OCI-LY7 (cell line): ENCODE data around the gene KNCN.

ENCODE experiments used
- EZH2phosphoT487 ChIP-seq: fragments of 200-600 bp; sonication (generic); IDR thresholded peaks from 2 replicates; pipeline ENCODE4 v1.6.1; 2018; ENCODE audit warnings: low read depth, borderline replicate concordance, mild to moderate bottlenecking, mixed run types, antibody characterized with exemption, low read length, moderate library complexity, mixed read lengths
- TF ChIP-seq, protein P1 (sequence below): fragments of 200-600 bp; sonication (generic); conservative IDR thresholded peaks from 2 replicates; pipeline ENCODE4 v1.5.1; 2014; ENCODE audit warnings: mild to moderate bottlenecking, antibody characterized with exemption, low read length, moderate library complexity, mixed read lengths

- TF ChIP-seq, protein P1, sequence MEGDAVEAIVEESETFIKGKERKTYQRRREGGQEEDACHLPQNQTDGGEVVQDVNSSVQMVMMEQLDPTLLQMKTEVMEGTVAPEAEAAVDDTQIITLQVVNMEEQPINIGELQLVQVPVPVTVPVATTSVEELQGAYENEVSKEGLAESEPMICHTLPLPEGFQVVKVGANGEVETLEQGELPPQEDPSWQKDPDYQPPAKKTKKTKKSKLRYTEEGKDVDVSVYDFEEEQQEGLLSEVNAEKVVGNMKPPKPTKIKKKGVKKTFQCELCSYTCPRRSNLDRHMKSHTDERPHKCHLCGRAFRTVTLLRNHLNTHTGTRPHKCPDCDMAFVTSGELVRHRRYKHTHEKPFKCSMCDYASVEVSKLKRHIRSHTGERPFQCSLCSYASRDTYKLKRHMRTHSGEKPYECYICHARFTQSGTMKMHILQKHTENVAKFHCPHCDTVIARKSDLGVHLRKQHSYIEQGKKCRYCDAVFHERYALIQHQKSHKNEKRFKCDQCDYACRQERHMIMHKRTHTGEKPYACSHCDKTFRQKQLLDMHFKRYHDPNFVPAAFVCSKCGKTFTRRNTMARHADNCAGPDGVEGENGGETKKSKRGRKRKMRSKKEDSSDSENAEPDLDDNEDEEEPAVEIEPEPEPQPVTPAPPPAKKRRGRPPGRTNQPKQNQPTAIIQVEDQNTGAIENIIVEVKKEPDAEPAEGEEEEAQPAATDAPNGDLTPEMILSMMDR = no peak
- TF ChIP-seq EZH2phosphoT487 = no peak
These were observed 47.9 kb upstream of the KNCN start for GRCh38 chr1:46599059-46599970.
